NCI-H2081 (cell line): ENCODE data around the gene SPSB2.
A peak's percentile ranks its signal among the peaks of the same experiment; 100 is the strongest.

Experiments
- DNase-seq, 2 experiments: peaks; one replicate each; lab custom pipeline; 2025; lab: John Stamatoyannopoulos, UW

Gene SPSB2

DNA sequence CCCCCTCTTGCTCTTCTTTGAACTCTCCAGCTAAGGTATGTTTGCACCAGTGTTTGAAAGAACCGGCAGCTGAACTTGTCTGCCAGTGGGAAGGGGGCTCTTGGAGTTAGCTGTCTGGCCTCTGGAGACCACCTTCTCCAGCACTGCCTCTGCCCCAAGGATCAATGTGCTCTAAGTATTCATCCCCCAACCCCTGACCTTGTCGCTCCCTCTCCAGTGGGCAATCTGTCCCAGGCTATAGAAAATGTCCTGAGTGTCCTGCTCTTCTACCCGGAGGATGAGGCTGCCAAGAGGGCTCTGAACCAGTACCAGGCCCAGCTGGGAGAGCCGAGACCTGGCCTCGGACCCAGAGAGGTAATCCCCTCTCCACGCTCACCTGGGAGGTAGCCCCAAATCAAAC, 42.1 kb downstream of the SPSB2 start:
- DNase-seq: no peak

DNA sequence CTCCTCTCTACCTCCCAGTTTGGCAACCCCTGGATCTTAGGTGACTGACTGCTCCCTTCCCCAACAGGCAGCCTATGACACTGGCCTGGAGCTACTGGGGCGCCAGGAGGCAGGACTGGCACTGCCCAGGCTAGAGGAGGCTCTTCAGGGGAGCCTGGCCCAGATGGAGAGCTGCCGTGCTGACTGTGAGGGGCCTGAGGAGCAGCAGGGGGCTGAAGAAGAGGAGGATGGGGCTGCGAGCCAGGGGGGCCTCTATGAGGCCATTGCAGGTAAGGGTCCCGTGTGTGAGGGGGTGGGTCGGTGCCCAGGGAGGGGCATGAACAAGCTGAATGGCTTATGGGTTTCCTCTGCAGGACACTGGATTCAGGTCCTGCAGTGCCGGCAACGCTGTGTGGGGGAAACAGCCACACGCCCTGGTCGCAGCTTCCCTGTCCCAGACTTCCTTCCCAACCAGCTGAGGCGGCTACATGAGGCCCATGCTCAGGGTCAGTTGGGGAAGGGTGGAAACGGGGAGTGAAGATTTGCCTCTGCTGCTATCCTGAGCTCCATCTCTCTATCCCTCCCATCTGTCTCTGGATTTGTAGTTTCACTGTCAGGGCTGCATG, 42.7 kb downstream of the SPSB2 start:
- no peak for DNase-seq

DNA sequence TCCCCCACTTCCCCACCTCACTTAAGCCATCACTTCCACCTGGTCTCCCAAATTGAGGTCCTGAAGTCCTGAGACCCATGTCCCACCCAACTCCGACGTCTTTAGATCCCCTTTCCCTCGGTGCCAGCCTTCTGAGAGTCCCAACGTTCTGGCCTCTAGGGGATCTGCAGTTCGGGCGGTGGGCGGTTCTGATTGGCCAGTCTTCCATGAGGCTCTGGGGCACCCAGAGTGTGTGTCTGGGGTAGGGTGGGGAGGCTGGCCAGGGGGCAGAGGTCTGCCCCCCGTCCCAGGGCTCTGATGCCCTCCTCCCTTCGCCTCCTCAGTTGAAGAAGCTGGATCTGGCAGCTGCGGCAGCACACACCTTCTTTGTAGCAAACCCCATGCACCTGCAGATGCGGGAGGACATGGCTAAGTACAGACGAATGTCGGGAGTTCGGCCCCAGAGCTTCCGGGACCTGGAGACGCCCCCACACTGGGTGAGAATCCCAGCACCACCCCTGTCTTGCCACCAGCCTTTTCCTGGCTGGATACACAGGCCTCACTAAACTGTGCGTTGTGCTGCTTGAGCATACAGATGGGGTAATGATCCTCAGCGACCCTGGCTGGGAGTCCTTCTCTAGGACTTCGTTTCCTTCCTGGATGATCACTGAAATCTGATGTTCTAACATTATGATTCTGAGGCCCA, 43.4 kb downstream of the SPSB2 start:
- DNase-seq: peak in 1 of 2 experiments; percentile 46

DNA sequence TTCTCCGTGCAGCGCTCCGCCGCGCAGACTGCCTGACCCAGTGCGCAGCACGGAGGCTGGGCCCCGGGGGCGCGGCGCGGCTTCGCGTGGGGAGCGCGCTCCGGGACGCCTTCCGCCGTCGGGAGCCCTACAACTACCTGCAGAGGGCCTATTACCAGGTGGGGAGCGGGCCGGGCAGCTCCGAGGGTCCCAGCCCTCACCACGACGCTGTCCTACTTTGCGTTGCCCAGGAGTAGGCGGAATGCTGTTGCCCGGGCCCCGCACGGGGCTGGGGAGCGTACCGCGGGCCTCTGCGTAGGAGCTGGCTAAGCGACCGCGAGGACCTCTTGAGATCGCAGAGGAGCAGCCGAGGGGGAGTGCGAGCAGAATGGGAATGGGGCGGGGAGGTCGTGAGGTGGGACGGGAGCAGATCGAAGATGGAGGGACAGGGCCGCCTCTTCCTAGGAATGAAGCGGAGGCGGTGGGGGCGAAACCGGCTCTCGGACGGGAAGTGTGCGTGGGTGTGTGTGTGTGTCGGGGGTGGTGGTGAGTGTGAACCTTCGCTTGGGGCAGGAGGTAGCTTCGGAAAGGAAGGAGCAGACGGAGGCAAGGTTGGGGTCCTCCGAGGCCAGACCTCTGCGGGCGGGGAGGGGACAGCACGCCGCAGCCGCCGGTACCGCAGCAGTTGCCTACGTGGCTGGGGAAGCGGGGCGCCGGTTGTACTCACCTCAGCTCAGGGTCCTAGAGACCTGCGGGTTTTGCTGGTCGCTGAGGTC, 44.1 kb downstream of the SPSB2 start:
- DNase-seq: peak in 1 of 2 experiments; percentile 46

DNA sequence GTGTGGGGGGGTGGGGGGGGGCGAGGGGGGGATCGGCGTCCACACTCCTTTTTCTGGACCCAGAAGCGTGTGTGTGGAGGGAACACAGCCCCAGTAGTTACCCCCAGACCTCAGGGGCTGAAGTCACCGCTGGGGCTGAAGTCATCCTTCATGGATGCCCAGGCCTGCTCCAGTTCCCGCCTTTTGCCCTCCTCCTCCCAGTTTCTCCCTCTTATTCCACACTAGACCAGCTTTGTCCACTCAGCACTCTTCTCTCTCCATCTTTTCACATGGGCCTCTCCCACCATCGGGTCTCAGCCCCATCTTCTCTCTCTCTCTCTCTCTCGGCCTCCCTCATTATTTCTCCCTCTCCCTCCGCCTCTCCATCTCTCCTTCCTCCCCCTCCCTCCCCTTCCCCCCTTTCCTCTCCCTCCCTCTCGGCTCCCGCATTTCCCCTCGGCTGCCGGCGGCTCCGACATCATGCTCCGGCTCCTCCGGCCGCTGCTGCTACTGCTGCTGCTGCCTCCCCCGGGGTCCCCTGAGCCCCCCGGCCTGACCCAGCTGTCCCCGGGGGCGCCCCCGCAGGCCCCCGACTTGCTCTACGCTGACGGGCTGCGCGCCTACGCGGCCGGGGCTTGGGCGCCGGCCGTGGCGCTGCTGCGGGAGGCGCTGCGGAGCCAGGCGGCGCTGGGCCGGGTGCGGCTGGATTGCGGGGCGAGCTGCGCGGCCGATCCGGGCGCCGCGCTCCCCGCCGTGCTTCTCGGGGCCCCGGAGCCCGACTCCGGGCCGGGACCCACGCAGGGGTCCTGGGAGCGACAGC, 44.9 kb downstream of the SPSB2 start, which contains the start of gene P3H3:
TSS of gene P3H3 (plus strand) at position 426 of the 799 bp plus-strand sequence. CDS start at position 460, 34 bp downstream.
- peak; percentile 47 to 54 for DNase-seq

DNA sequence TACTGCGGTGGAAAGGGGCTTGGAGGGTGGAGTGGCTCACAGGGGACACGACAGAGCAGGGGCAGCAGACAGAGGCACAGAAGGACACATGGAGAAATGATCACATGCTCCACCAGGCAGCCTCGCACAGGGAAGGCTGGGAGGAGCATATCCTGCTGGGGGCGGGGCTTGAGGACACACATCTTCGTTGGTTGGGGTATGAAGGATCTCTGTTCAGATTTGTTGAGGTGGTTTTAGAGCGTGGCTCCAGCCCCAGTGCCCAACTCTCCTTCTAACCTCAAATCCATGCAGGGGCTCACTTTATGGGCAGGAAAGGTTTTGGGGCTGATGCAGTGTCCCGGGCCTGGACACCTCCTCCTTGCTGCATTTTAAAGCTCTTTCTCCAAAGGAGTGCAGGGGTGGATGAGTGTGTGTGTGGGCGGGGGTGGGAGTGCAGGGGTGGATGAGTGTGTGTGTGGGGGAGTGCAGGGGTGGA, 45.6 kb downstream of the SPSB2 start:
- peak; percentile 83 to 85 for DNase-seq

DNA sequence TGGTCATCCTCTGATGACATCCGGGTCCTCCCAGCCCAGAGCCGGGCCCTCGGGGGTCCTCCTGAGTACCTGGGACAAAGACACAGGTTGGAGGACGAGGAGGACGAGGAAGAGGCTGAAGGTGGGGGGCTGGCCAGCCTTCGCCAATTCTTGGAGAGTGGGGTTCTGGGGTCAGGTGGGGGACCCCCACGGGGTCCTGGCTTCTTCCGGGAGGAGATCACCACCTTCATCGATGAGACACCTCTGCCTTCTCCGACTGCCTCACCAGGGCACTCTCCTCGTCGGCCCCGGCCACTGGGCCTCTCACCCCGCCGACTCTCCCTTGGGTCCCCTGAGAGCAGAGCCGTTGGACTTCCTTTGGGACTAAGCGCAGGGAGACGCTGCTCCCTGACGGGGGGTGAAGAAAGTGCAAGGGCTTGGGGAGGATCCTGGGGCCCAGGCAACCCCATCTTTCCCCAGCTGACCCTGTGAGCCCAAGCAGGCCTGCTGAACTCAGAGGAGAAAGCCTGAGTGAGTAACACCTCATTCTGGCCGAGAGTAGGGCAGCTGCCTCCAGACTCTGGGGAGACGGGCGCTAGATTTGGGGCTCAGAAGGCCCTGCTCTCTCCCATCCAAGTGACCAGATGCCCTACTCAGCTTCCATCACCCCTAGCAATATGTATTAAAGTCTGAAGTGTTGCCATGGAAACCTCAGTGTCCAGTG, 46.2 kb downstream of the SPSB2 start:
- no peak for DNase-seq

DNA sequence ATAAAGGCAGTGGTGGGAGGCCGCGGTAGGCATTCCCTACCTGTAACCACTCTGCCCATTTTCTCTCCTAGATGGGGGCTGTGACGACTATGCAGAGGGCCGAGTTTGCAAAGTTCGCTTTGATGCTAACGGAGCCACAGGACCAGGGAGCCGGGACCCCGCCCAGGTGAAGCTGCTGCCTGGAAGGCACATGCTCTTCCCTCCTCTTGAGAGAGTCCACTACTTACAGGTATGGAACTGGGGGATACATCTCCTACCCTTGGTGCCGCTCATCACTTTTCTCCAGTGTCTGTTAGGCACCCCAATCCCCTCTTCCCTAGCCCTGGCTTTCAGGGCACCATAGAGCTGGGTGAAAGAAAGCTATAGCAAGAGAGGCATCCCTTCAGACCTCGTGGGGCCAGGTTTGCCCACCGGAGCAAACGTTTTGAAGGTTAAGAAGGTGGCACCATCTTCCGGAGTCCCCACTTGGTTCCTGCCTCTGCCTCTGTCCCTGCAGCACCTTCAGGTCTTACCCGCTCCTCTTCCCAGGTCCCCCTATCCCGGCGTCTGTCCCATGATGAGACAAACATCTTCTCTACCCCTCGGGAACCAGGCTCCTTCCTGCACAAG, 46.9 kb downstream of the SPSB2 start:
- DNase-seq: no peak

DNA sequence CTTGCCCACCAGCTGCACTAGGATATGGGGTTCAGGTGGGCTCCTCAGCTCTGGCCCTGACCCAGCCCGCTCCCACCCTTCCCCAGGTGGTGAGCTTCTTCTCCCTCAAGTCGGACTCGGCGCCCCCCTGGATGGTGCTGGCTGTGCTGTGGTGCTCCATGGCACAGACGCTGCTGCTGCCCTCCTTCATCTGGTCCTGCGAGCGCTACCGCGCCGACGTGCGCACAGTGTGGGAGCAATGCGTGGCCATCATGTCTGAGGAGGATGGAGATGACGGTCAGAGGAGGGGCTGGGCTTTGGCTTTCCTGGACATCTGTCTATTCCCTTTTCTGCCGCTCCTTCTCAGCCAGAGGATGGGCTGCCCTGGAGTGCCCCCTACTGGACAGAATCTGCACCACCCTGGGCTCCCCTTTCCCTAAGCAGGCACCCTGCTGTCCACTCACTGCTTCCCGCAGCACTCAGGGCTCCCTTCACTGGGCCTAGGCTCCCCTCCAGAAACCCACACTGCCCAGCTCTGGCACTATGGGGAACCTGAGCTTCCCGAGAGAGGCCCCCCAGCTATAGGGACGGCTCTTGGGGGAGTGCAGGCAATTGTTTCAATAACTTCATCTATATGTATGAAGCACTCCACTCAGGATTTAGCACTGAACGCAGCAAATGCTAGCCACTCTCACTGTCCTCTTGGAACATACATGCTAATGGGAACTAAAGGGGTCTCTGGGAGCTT, 47.5 kb downstream of the SPSB2 start:
- DNase-seq: peak; percentile 81 to 84

DNA sequence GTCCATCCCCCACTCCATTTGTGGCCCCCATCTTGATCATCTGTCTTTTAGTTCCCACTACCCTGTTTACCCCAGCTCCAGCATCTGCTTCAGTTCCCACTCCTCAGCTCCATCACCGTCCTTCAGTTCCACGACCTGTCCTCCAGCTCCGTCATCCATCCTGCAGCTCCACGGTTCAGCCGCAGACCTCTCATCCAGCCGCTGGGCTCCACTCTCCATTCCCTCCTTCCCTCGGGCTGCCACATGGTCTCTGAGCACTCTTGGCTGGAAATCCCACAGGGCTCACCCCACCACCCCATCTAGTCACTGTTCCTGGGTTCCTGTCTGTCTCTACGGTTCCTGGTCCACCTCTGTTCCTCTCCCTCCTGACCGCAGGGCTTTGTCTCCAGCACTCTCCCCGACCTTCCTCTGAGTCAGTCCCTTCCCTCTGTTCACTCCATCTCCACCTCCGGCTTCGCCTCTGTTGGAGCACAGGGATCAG, 48.2 kb downstream of the SPSB2 start:
- no peak for DNase-seq

DNA sequence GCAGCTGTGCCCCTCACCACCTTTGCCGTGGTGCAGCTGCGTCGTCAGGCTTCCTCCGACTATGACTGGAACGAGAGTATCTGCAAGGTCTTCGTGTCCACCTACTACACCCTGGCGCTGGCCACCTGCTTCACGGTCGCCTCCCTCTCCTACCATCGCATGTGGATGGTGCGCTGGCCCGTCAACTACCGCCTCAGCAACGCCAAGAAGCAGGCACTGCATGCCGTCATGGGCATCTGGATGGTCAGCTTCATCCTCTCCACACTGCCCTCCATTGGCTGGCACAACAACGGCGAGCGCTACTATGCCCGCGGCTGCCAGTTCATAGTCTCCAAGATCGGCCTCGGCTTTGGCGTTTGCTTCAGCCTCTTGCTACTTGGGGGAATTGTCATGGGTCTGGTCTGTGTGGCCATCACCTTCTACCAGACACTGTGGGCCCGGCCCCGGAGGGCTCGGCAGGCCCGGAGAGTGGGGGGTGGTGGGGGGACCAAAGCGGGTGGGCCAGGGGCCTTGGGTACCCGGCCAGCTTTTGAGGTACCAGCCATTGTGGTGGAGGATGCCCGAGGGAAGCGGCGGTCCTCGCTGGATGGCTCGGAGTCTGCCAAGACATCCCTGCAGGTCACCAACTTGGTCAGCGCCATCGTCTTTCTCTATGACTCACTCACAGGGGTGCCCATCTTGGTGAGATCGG, 48.9 kb downstream of the SPSB2 start:
- no peak for DNase-seq

DNA sequence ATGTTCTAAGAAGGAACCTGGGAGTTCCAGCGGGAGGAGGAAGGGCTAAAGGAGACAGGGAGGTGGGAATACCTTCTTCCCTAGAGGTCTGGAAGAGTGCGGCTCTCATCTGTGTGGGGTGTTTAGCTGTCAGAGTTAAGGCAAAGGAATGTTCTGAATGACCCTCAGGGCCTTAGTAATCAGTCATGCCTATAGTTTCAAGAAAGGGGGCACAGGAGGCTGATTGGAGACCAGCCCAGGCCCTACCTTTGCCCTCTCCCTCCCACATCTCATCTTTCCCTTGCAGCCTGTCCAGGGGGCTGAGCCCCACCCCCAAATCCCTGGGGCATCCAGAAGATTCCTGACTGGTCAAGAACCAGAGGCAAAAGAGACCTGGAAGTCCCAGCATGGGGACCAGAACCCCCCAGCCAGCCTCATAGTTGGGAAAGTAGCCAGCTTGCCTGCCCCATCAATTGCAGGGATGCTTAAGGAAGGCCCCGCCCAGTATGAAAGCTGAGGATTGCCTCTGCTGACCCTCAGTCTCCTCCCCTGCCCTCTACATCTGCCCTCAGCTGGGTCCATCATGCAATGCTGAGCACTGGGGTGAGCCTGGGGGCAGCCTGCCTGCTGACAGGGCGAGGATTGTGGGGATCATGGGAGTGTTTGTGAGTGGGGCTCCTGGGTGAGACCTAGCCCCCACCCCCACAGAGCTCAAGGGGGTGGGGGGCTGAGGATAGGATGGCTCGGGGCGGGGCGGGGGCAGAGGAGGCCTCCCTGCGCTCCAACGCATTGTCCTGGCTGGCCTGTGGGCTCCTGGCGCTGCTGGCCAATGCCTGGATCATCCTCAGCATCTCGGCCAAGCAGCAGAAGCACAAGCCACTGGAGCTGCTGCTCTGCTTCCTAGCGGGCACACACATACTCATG, 49.7 kb downstream of the SPSB2 start:
- DNase-seq: no peak

DNA sequence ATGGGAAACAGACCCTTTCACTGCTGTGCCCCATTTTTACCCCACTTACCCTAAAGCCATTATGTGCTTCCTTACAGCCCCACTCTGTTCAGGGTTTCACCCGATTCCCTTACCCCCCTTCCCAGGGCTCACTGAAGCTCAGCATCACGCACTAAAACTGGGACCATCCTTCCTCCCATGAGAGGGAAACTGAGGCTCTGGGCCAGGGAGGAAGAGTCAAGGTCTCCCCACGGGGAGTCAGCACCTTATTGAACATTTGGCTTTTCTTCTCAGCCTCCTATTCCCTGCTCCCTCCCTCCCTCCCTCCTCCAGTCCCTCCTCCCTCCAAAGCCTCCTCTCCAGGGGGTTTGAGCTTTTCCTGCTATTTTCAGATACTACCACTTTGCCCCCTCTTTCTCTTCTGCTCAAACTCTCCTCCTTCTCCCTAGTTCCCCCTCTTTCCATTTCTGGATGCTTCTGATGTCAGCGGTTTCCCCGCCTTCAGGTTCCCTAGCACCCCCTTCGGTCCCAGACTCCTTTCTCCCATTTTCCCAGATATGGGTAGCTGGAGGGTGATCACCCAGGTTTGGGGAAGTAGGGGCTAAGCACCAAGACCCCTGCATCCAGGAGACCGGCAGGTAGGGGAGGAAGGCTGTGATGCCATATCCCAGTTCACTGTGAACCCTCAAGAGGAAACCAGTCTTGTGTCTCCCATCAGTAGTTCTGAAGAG, 50.5 kb downstream of the SPSB2 start:
- no peak for DNase-seq

DNA sequence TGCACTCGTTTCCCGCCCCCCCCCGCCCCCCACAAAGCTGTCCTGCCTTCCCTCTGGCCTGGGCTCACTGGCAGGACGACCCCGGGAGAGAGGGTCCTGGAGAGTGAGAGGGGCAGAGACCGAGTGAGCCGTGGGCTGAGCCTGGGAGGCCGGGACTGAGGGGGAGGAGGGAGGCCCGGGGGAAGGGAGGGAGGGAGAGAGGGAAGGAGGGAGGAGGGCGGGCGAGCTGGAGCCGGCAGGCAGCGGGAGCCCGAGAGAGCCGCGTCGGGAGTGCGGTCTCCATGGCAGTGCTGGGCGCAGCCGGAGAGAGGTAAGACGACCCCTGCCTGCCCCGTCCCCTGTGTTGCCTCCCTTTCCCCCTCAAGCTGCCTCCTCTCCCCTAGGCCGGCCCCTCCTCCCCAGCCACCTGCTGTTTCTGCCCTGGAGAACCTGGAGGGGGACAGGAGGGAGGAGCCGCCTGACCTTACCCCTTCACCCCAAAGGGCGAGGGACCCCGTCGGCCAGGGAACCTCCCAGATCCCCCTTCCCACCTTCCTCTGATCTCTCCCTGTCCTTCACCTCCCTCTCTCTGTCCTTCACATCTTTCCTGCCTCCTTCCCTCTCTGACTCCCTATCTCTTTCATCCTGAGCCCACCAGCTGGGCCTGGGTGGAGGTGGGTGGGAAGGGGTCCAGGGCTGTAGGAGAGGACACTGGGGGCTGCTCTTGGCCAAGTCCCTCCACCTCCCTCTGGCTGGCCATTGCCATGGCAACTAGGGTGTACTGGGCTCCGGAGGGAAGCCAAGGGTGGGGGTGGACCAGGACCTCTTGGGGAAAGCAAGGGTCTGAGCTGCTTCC, 51.3 kb downstream of the SPSB2 start, which contains the start of gene GPR162:
TSS of gene GPR162 (plus strand) at position 231 of the 835 bp plus-strand sequence. CDS start 2,078 bp downstream, outside the sequence.
- DNase-seq: peak; percentile 53 to 68
